Measurements from ENCODE around the gene CSDE1.
"Not testable (repeated sequence)": the region's sequence is repeated elsewhere in the genome, so short reads cannot be mapped to it uniquely, and the experiment has no call there.

CSDE1 gene

DNA sequence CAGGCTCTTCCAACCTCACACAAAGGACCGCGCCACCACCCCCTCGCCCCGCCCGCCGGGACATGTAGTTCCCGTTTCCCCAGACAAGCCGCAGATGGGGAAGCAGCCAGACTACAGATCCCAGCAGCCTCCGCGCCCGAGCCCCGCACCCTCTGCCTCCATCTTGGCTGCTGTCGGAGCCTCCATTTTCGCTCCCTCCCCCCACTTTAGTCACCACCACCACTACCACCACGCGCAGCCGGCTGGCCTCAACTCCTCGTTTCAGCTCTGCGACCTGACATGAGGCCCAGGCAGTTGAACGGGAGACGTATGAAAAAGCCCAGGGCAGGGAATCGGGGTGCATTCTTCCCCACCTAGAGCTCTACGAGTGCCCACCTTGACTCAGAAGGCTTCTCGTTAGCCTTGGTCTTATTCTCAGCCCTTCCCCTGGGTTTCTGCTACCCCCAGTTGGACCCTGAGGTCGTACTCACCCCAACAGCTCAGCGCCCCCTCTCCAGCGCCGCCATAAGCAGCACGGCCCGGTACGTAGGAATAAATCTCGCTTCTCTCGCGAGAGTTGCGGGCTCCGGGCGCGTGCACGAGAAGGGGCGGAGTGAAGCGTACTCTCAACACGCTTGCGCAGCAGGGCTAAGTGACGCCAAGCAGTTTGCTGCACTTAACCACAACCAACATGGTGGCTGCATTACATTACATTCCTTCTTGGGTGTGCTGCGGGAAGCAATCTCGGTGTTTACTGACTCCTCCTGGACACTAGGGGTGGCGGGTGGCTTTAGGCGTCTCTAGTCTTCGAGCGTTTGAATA lies at the start of gene CSDE1:
Gene CSDE1 (minus strand): TSS at position 530 of the 801 bp plus-strand sequence. CDS start 18,094 bp downstream, outside the sequence.
- TF ChIP-seq, protein P1, sequence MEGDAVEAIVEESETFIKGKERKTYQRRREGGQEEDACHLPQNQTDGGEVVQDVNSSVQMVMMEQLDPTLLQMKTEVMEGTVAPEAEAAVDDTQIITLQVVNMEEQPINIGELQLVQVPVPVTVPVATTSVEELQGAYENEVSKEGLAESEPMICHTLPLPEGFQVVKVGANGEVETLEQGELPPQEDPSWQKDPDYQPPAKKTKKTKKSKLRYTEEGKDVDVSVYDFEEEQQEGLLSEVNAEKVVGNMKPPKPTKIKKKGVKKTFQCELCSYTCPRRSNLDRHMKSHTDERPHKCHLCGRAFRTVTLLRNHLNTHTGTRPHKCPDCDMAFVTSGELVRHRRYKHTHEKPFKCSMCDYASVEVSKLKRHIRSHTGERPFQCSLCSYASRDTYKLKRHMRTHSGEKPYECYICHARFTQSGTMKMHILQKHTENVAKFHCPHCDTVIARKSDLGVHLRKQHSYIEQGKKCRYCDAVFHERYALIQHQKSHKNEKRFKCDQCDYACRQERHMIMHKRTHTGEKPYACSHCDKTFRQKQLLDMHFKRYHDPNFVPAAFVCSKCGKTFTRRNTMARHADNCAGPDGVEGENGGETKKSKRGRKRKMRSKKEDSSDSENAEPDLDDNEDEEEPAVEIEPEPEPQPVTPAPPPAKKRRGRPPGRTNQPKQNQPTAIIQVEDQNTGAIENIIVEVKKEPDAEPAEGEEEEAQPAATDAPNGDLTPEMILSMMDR (IDR thresholded peaks at IDR 0.05): no peak
- DNase-seq (ENCODE audit: low spot score): peak; percentile 97
- H3K27ac ChIP-seq: peak within 1 kb of the TSS; percentile 99 to 100
- peak within 1 kb of the TSS; percentile 99 for H3K4me3 ChIP-seq

DNA sequence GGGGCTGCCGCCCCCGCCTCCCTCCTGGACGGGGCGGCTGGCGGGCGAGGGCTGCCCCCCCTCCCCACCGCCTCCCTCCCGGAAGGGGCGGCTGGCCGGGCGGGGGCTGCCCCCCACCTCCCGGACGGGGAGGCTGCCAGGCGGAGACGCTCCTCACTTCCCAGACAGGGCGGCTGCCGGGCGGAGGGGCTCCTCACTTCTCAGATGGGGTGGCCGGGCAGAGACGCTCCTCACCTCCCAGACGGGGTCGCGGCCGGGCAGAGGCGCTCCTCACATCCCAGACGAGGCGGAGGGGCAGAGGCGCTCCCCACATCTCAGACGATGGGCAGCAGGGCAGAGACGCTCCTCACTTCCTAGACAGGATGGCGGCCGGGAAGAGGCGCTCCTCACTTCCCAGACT lies 46.7 kb upstream of the CSDE1 start:
- not testable (repeated sequence) for H3K27ac ChIP-seq; DNase-seq (ENCODE audit: low spot score); H3K4me3 ChIP-seq

DNA sequence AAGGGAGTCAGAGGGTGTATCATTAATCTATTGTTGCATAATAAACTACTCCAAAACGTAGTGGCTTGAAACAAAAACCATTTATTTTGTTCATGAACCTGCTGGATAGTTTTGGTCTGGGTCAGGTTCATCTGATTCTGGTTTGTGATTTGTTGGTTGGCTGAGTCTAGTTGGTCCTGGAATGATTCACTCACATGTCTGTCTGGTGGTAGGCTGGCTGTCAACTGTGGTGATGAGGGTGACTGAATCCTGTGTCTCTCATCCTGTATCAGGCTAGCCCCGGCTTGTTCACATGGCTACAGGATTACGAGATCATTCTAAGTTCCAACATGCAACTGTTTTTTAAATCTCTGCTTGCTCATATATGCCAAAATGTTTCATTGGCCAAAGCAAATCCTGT lies 45.2 kb upstream of the CSDE1 start:
- TF ChIP-seq, protein P1 (IDR thresholded peaks at IDR 0.05): no peak
- Histone ChIP-seq H3K4me3 (no peak overlapping the region), H3K27ac (no peak overlapping the region)
- DNase-seq (ENCODE audit: low spot score): no peak

DNA sequence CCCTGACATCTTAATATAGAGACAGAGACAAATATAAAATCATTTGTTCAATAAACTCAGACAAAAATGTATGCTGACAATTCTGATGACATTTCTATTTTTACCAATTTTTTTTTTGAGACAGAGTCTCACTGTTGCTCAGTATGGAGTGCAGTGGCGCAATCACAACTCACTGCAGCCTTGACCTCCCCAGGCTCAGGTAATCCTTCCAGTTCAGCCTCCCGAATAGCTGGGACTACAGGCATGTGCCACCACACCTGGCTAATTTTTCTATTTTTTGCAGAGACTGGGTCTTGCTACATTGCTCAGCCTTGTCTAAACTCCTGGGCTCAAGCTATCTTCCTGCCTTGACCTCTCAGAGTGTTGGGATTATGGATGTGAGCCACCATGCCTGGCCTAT lies 36.3 kb upstream of the CSDE1 start:
- H3K27ac ChIP-seq: no peak overlapping the region
- no peak overlapping the region for H3K4me3 ChIP-seq
- TF ChIP-seq, protein P1 (IDR thresholded peaks at IDR 0.05): no peak
- DNase-seq (ENCODE audit: low spot score): no peak

DNA sequence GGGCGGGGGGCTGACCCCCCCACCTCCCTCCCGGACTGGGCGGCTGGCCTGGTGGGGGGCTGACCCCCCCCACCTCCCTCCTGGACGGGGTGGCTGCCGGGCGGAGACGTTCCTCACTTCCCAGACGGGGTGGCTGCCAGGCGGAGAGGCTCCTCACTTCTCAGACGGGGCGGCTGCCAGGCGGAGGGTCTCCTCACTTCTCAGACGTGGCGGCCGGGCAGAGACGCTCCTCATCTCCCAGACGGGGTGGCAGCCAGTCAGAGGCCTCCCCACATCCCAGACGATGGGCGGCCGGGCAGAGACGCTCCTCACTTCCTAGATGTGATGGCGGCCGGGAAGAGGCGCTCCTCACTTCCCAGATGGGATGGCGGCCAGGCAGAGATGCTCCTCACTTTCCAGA lies 32.8 kb upstream of the CSDE1 start:
- not testable (repeated sequence) for H3K27ac ChIP-seq; DNase-seq (ENCODE audit: low spot score); H3K4me3 ChIP-seq

DNA sequence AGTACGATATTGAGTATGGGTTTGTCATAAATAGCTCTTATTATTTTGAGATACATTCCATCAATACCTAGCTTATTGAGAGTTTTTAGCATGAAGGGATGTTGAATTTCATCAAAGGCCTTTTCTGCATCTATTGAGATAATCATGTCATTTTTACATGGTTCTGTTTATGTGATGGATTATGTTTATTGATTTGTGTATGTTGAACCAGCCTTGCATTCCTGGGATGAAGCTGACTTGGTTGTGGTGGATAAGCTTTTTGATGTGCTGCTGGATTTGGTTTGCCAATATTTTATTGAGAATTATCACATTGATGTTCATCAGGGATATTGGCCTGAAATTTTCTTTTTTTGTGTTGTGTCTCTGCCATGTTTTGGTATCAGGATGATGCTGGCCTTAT lies 28.7 kb upstream of the CSDE1 start:
- not testable (repeated sequence) for H3K27ac ChIP-seq; H3K4me3 ChIP-seq; DNase-seq (ENCODE audit: low spot score)

DNA sequence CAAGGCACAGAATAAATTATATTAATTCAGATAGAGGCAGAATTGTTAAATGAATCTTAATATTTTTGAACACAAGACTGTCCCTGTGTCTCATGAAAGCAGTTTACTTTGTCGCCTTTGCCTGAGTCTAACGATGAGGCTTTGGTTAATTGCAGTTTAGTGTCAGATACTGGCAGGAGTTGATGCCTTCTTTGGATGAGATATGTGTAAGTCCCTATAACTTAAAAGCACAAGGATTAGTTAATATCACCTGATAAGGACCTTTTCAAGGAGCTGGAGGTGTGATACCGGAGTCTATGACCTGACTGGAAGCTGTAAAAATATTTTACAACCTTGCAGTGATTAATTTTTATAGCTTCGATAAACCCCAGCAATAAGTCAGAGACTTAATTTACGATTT lies 24.7 kb upstream of the CSDE1 start:
- H3K27ac ChIP-seq: no peak overlapping the region
- DNase-seq (ENCODE audit: low spot score): no peak
- no peak overlapping the region for H3K4me3 ChIP-seq
- TF ChIP-seq, protein P1 (IDR thresholded peaks at IDR 0.05): no peak

DNA sequence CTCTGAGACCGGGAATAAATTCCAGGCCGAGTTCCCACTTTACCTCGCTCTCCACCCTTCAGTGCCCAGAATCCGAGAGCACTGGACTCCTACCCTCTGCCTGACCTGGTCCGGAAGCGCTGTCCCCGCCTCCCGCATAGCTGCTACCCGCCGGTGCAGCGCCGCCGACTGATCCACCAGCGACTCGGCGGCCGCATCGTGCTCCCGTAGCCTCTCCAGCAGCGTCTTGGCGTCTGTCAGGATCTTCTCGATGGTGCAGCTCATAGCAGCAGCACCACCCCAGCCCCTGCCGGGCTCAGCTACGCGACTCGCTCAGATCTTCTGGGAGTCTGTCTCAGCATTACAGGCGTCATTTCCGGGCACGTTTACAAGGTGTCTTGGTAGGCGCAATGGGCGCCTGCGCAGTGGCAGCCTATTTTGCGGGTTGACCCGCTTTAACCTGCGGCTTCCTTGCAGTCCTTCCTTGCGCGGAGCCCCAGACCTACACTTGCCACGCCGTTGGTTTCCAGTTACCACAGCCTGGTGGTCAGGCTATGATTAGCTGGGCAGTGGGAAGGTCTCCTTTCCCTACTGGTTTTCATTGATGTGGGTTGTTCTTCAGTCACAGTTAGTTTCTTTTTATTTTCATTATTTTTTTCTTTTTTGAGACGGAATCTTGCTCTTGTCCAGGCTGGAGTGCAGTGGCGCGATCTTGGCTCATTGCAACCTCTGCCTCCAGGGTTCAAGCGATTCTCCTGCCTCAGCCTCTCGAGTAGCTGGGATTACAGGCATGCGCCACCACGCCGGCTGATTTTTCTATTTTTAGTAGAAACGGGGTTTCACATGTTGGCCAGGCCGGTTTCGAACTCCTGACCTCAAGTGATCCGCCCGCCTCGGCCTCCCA lies 22.8 kb upstream of the CSDE1 start, which contains the start of gene SIKE1:
Gene SIKE1 (minus strand): TSS at position 342 of the 883 bp plus-strand sequence. CDS start 78 bp downstream, at position 264.
- TF ChIP-seq, protein P1 (IDR thresholded peaks at IDR 0.05): no peak
- peak; percentile 91 for DNase-seq (ENCODE audit: low spot score)
- Histone ChIP-seq H3K4me3 (peak within 1 kb of the TSS; percentile 78), H3K27ac (peak within 1 kb of the TSS; percentile 79 to 84)

Measured in coronary artery (tissue), 2 donors.